NCI-H510A treated with DMSO at 0.1 percent for 48 hours (cell line): Measurements from ENCODE around the gene ANKMY1.
"Not testable (repeated sequence)": the region's sequence is repeated elsewhere in the genome, so short reads cannot be mapped to it uniquely, and the experiment has no call there.

ENCODE experiments used
- DNase-seq: peaks from one replicate; lab custom pipeline; 2025; lab: John Stamatoyannopoulos, UW

Gene ANKMY1

GRCh38 chr2:240503375-240503774 lies 54.4 kb downstream of the ANKMY1 start:
- no peak for DNase-seq

- DNase-seq = no peak
Observed at GRCh38 chr2:240502430-240503121, 55.2 kb downstream of the ANKMY1 start.

GRCh38 chr2:240502059-240502429 lies 55.7 kb downstream of the ANKMY1 start:
- no peak for DNase-seq

GRCh38 chr2:240501531-240501991 lies 56.2 kb downstream of the ANKMY1 start:
- no peak for DNase-seq

- DNase-seq = no peak
Observed at GRCh38 chr2:240500561-240501423, 57.0 kb downstream of the ANKMY1 start.

- no peak for DNase-seq
Observed at GRCh38 chr2:240499309-240500301, 58.2 kb downstream of the ANKMY1 start.

GRCh38 chr2:240498958-240499260 lies 58.9 kb downstream of the ANKMY1 start:
- no peak for DNase-seq

- no peak for DNase-seq
Observed at GRCh38 chr2:240498171-240498957, 59.4 kb downstream of the ANKMY1 start.

GRCh38 chr2:240497082-240497481 lies 60.7 kb downstream of the ANKMY1 start:
- DNase-seq = not testable (repeated sequence)

GRCh38 chr2:240494942-240495341 lies 62.8 kb downstream of the ANKMY1 start:
- DNase-seq = not testable (repeated sequence)

- no peak for DNase-seq
Observed at GRCh38 chr2:240494194-240494793, 63.5 kb downstream of the ANKMY1 start.

GRCh38 chr2:240491483-240491882 lies 66.3 kb downstream of the ANKMY1 start:
- DNase-seq = no peak

- no peak for DNase-seq
Observed at GRCh38 chr2:240482141-240482540, 75.6 kb downstream of the ANKMY1 start.

- no peak for DNase-seq
Observed at GRCh38 chr2:240481720-240482119, 76.1 kb downstream of the ANKMY1 start.

- no peak for DNase-seq
Observed at GRCh38 chr2:240480834-240481623, 76.8 kb downstream of the ANKMY1 start.

- DNase-seq = no peak
Observed at GRCh38 chr2:240479111-240479501, 78.7 kb downstream of the ANKMY1 start.

- DNase-seq = no peak
Observed at GRCh38 chr2:240478346-240479110, 79.3 kb downstream of the ANKMY1 start.

- DNase-seq = no peak
Observed at GRCh38 chr2:240477916-240478315, 79.9 kb downstream of the ANKMY1 start.

GRCh38 chr2:240473211-240473610 lies 84.6 kb downstream of the ANKMY1 start:
- no peak for DNase-seq
